Measurements from ENCODE around the gene USP17L10.
"Not testable (repeated sequence)": the region's sequence is repeated elsewhere in the genome, so short reads cannot be mapped to it uniquely, and the experiment has no call there.

The USP17L10 gene, protein sequence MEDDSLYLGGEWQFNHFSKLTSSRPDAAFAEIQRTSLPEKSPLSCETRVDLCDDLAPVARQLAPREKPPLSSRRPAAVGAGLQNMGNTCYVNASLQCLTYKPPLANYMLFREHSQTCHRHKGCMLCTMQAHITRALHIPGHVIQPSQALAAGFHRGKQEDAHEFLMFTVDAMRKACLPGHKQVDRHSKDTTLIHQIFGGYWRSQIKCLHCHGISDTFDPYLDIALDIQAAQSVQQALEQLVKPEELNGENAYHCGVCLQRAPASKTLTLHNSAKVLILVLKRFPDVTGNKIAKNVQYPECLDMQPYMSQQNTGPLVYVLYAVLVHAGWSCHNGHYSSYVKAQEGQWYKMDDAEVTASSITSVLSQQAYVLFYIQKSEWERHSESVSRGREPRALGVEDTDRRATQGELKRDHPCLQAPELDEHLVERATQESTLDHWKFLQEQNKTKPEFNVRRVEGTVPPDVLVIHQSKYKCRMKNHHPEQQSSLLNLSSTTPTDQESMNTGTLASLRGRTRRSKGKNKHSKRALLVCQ
- 0 reads per million in 9 experiments for total RNA-seq

DNA sequence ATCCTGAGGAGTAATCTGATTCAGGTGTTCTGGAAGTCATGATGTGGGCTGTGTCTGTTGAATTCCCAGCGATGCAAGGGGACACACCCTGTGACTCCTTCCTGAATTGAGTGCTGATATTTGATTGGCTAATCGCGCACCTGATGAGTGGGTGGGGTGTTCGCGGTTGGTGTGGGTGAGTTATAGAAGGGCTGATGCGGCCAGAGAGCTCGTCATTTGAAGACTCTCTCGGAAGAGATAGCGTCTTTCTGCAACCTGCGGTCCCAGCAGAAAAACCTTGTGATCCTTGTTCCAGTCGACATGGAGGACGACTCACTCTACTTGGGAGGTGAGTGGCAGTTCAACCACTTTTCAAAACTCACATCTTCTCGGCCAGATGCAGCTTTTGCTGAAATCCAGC lies at the start of gene USP17L10:
Gene USP17L10, plus strand, starts transcription at position 301 of the 400 bp plus-strand sequence. Its CDS starts 0 bp downstream, at position 301.
- H3K27ac Mint-ChIP-seq; ATAC-seq (replicated peaks); H3K27me3 Mint-ChIP-seq; H3K9me3 Mint-ChIP-seq; H3K4me1 Mint-ChIP-seq (ENCODE audit: low read depth in 2 of 2); H3K36me3 Mint-ChIP-seq (ENCODE audit: insufficient read depth); DNase-seq; H3K4me3 Mint-ChIP-seq: not testable (repeated sequence)

DNA sequence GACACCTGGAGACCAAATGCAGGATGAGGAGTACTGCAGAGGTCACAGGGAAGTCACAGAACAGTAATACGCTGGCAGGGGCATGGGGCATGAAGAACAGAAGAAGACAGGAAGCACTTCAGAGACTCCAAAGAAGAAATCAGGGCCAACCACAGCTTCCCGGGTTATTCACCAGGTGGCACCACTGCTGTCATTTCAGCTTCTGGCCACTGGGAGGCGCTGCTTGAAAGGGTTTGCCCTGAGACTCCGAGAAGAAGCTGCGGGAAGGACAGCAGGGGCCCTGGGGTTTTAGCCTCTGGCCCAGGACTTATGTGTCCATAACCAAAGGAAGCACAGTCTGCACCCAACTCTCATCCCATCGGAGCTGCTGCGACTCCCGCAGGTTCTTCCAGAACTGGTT lies 44.5 kb upstream of the USP17L10 start:
- ATAC-seq (replicated peaks); H3K4me1 Mint-ChIP-seq (ENCODE audit: low read depth in 2 of 2); H3K9me3 Mint-ChIP-seq; H3K27me3 Mint-ChIP-seq; H3K36me3 Mint-ChIP-seq (ENCODE audit: insufficient read depth); H3K27ac Mint-ChIP-seq; H3K4me3 Mint-ChIP-seq: not testable (repeated sequence)
- peak in 2 of 3 experiments; percentile 36 to 39 for DNase-seq

DNA sequence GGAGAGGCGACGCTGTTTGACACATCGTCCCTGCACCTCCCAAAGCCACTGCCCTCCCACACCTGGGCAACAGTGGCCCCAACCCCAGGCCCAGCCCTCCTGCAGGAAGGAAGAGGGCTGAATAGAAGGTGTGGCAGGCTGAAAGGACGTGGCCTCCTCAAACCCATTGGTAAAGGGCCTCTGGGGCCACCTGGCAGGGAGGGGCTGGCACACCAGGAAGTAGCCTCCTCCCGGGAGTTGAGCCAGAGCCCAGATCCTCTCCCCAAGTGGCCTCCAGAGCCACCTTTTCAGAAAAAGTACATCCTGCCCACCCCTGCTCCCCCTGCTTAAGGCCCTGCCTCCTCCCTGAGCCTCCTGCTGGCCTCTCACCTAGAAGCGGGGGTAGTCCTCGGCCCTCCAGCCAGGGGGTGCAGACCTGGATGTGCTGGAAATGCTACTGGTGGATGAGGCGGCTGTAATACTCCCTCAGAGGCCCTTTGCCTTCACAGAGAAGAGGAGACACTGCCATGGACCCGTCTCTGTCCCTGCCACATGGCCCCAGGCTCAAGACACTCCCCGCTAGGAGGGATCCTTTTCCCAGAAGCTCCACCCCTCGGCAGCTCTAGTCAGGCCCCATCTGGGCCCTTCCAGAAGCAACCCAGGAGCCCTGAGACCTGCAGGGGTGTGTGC lies 40.5 kb upstream of the USP17L10 start, which contains the start of gene FAM90A26:
Gene FAM90A26, plus strand, starts transcription at position 619 of the 669 bp plus-strand sequence. CDS start 2,764 bp downstream, outside the sequence.
- H3K9me3 Mint-ChIP-seq; H3K27ac Mint-ChIP-seq; DNase-seq; H3K4me3 Mint-ChIP-seq; ATAC-seq (replicated peaks); H3K27me3 Mint-ChIP-seq; H3K4me1 Mint-ChIP-seq (ENCODE audit: low read depth in 2 of 2); H3K36me3 Mint-ChIP-seq (ENCODE audit: insufficient read depth): not testable (repeated sequence)

DNA sequence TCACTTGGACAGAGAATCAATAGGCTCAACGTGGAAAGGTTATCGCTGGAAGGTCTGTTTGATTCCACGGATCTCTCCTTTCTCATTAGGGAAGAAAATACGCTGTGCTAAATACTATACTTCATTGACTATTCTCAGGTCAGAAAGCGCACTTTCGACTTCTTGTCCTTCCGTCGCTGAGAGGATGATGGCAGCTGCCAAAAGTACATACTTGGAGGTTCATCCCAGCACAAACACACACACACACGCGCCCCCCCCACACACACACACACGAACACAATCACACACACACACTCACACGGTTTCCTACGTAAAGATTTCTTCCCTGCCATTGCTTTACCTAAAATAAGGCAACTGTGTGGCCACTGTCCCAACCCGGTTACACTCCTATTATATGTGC lies 4.2 kb downstream of the USP17L10 start:
- DNase-seq; H3K4me3 Mint-ChIP-seq; ATAC-seq (replicated peaks); H3K36me3 Mint-ChIP-seq (ENCODE audit: insufficient read depth); H3K9me3 Mint-ChIP-seq; H3K27ac Mint-ChIP-seq; H3K27me3 Mint-ChIP-seq; H3K4me1 Mint-ChIP-seq (ENCODE audit: low read depth in 2 of 2): not testable (repeated sequence)

DNA sequence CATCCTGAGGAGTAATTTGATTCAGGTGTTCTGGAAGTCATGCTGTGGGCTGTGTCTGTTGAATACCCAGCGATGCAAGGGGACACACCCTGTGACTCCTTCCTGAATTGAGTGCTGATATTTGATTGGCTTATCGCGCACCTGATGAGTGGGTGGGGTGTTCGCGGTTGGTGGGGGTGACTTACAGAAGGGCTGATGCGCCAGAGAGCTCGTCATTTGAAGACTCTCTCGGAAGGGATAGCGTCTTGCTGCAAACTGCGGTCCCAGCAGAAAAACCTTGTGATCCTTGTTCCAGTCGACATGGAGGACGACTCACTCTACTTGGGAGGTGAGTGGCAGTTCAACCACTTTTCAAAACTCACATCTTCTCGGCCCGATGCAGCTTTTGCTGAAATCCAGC lies 4.6 kb downstream of the USP17L10 start, which contains the start of gene USP17L11:
Gene USP17L11, plus strand, starts transcription at position 301 of the 400 bp plus-strand sequence. Its CDS starts 0 bp downstream, at position 301.
- ATAC-seq (replicated peaks); H3K4me1 Mint-ChIP-seq (ENCODE audit: low read depth in 2 of 2); H3K9me3 Mint-ChIP-seq; H3K27ac Mint-ChIP-seq; H3K36me3 Mint-ChIP-seq (ENCODE audit: insufficient read depth); H3K4me3 Mint-ChIP-seq; DNase-seq; H3K27me3 Mint-ChIP-seq: not testable (repeated sequence)

DNA sequence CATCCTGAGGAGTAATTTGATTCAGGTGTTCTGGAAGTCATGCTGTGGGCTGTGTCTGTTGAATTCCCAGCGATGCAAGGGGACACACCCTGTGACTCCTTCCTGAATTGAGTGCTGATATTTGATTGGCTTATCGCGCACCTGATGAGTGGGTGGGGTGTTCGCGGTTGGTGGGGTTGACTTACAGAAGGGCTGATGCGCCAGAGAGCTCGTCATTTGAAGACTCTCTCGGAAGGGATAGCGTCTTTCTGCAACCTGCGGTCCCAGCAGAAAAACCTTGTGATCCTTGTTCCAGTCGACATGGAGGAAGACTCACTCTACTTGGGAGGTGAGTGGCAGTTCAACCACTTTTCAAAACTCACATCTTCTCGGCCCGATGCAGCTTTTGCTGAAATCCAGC lies 9.4 kb downstream of the USP17L10 start, which contains the start of gene USP17L12:
Gene USP17L12, plus strand, starts transcription at position 301 of the 400 bp plus-strand sequence. Its CDS starts 0 bp downstream, at position 301.
- H3K36me3 Mint-ChIP-seq (ENCODE audit: insufficient read depth); H3K9me3 Mint-ChIP-seq; H3K4me3 Mint-ChIP-seq; H3K27ac Mint-ChIP-seq; H3K27me3 Mint-ChIP-seq; H3K4me1 Mint-ChIP-seq (ENCODE audit: low read depth in 2 of 2); DNase-seq; ATAC-seq (replicated peaks): not testable (repeated sequence)

DNA sequence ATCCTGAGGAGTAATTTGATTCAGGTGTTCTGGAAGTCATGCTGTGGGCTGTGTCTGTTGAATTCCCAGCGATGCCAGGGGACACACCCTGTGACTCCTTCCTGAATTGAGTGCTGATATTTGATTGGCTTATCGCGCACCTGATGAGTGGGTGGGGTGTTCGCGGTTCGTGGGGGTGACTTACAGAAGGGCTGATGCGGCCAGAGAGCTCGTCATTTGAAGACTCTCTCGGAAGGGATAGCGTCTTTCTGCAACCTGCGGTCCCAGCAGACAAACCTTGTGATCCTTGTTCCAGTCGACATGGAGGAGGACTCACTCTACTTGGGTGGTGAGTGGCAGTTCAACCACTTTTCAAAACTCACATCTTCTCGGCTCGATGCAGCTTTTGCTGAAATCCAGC lies 14.1 kb downstream of the USP17L10 start, which contains the start of gene USP17L13:
Gene USP17L13, plus strand, starts transcription at position 301 of the 400 bp plus-strand sequence. Its CDS starts 0 bp downstream, at position 301.
- not testable (repeated sequence) for H3K36me3 Mint-ChIP-seq (ENCODE audit: insufficient read depth); DNase-seq; H3K4me1 Mint-ChIP-seq (ENCODE audit: low read depth in 2 of 2); ATAC-seq (replicated peaks); H3K27ac Mint-ChIP-seq; H3K4me3 Mint-ChIP-seq; H3K27me3 Mint-ChIP-seq; H3K9me3 Mint-ChIP-seq

DNA sequence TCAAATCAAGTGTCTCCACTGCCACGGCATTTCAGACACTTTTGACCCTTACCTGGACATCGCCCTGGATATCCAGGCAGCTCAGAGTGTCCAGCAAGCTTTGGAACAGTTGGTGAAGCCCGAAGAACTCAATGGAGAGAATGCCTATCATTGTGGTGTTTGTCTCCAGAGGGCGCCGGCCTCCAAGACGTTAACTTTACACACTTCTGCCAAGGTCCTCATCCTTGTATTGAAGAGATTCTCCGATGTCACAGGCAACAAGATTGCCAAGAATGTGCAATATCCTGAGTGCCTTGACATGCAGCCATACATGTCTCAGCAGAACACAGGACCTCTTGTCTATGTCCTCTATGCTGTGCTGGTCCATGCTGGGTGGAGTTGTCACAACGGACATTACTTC lies 19.8 kb downstream of the USP17L10 start:
- DNase-seq; H3K27ac Mint-ChIP-seq; H3K36me3 Mint-ChIP-seq (ENCODE audit: insufficient read depth); ATAC-seq (replicated peaks); H3K4me3 Mint-ChIP-seq; H3K27me3 Mint-ChIP-seq; H3K4me1 Mint-ChIP-seq (ENCODE audit: low read depth in 2 of 2); H3K9me3 Mint-ChIP-seq: not testable (repeated sequence)

DNA sequence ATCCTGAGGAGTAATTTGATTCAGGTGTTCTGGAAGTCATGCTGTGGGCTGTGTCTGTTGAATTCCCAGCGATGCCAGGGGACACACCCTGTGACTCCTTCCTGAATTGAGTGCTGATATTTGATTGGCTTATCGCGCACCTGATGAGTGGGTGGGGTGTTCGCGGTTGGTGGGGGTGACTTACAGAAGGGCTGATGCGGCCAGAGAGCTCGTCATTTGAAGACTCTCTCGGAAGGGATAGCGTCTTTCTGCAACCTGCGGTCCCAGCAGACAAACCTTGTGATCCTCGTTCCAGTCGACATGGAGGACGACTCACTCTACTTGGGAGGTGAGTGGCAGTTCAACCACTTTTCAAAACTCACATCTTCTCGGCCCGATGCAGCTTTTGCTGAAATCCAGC lies 23.6 kb downstream of the USP17L10 start, which contains the start of gene USP17L15:
Gene USP17L15, plus strand, starts transcription at position 301 of the 400 bp plus-strand sequence. Its CDS starts 0 bp downstream, at position 301.
- not testable (repeated sequence) for H3K9me3 Mint-ChIP-seq; H3K4me1 Mint-ChIP-seq (ENCODE audit: low read depth in 2 of 2); ATAC-seq (replicated peaks); DNase-seq; H3K27ac Mint-ChIP-seq; H3K27me3 Mint-ChIP-seq; H3K36me3 Mint-ChIP-seq (ENCODE audit: insufficient read depth); H3K4me3 Mint-ChIP-seq

DNA sequence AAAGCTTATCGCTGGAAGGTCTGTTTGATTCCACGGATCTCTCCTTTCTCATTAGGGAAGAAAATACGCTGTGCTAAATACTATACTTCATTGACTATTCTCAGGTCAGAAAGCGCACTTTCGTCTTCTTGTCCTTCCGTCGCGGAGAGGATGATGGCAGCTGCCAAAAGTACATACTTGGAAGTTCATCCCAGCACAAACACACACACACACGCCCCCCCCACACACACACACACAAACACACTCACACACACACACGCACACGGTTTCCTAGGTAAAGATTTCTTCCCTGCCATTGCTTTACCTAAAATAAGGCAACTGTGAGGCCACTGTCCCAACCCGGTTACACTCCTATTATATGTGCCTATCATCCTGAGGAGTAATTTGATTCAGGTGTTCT lies 28.0 kb downstream of the USP17L10 start:
- H3K9me3 Mint-ChIP-seq; H3K27ac Mint-ChIP-seq; H3K27me3 Mint-ChIP-seq; DNase-seq; ATAC-seq (replicated peaks); H3K36me3 Mint-ChIP-seq (ENCODE audit: insufficient read depth); H3K4me3 Mint-ChIP-seq; H3K4me1 Mint-ChIP-seq (ENCODE audit: low read depth in 2 of 2): not testable (repeated sequence)

DNA sequence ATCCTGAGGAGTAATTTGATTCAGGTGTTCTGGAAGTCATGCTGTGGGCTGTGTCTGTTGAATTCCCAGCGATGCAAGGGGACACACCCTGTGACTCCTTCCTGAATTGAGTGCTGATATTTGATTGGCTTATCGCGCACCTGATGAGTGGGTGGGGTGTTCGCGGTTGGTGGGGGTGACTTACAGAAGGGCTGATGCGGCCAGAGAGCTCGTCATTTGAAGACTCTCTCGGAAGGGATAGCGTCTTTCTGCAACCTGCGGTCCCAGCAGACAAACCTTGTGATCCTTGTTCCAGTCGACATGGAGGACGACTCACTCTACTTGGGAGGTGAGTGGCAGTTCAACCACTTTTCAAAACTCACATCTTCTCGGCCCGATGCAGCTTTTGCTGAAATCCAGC lies 33.1 kb downstream of the USP17L10 start, which contains the start of gene USP17L17:
Gene USP17L17, plus strand, starts transcription at position 301 of the 400 bp plus-strand sequence. Its CDS starts 0 bp downstream, at position 301.
- not testable (repeated sequence) for H3K9me3 Mint-ChIP-seq; H3K27me3 Mint-ChIP-seq; ATAC-seq (replicated peaks); H3K27ac Mint-ChIP-seq; H3K36me3 Mint-ChIP-seq (ENCODE audit: insufficient read depth); H3K4me3 Mint-ChIP-seq; DNase-seq; H3K4me1 Mint-ChIP-seq (ENCODE audit: low read depth in 2 of 2)

DNA sequence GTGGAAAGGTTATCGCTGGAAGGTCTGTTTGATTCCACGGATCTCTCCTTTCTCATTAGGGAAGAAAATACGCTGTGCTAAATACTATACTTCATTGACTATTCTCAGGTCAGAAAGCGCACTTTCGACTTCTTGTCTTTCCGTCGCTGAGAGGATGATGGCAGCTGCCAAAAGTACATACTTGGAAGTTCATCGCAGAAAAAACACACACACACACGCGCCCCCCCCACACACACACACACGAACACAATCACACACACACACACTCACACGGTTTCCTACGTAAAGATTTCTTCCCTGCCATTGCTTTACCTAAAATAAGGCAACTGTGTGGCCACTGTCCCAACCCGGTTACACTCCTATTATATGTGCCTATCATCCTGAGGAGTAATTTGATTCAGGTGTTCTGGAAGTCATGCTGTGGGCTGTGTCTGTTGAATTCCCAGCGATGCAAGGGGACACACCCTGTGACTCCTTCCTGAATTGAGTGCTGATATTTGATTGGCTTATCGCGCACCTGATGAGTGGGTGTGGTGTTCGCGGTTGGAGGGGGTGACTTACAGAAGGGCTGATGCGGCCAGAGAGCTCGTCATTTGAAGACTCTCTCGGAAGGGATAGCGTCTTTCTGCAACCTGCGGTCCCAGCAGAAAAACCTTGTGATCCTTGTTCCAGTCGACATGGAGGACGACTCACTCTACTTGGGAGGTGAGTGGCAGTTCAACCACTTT lies 37.7 kb downstream of the USP17L10 start, which contains the start of gene USP17L18:
Gene USP17L18, plus strand, starts transcription at position 678 of the 728 bp plus-strand sequence. Its CDS starts 0 bp downstream, at position 678.
- not testable (repeated sequence) for H3K4me1 Mint-ChIP-seq (ENCODE audit: low read depth in 2 of 2); H3K27ac Mint-ChIP-seq; H3K9me3 Mint-ChIP-seq; ATAC-seq (replicated peaks); H3K4me3 Mint-ChIP-seq; H3K36me3 Mint-ChIP-seq (ENCODE audit: insufficient read depth); H3K27me3 Mint-ChIP-seq; DNase-seq

DNA sequence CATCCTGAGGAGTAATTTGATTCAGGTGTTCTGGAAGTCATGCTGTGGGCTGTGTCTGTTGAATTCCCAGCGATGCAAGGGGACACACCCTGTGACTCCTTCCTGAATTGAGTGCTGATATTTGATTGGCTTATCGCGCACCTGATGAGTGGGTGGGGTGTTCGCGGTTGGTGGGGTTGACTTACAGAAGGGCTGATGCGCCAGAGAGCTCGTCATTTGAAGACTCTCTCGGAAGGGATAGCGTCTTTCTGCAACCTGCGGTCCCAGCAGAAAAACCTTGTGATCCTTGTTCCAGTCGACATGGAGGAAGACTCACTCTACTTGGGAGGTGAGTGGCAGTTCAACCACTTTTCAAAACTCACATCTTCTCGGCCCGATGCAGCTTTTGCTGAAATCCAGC lies 42.6 kb downstream of the USP17L10 start, which contains the start of gene USP17L19:
Gene USP17L19, plus strand, starts transcription at position 301 of the 400 bp plus-strand sequence. Its CDS starts 0 bp downstream, at position 301.
- not testable (repeated sequence) for H3K27me3 Mint-ChIP-seq; H3K4me1 Mint-ChIP-seq (ENCODE audit: low read depth in 2 of 2); H3K4me3 Mint-ChIP-seq; H3K9me3 Mint-ChIP-seq; DNase-seq; H3K27ac Mint-ChIP-seq; ATAC-seq (replicated peaks); H3K36me3 Mint-ChIP-seq (ENCODE audit: insufficient read depth)
